GM12874 (cell line): Measurements from ENCODE around the gene FAT4.
A peak's percentile ranks its signal among the peaks of the same experiment; 100 is the strongest.

Experiments used
- TF ChIP-seq, protein P1 (sequence below): IDR thresholded peaks from 2 replicates; pipeline ENCODE4 v1.5.1; 2011; ENCODE audit warnings: low read depth, mild to moderate bottlenecking, control low read depth, low read length, moderate library complexity; ENCODE audit not compliant: insufficient read depth

The FAT4 gene

DNA sequence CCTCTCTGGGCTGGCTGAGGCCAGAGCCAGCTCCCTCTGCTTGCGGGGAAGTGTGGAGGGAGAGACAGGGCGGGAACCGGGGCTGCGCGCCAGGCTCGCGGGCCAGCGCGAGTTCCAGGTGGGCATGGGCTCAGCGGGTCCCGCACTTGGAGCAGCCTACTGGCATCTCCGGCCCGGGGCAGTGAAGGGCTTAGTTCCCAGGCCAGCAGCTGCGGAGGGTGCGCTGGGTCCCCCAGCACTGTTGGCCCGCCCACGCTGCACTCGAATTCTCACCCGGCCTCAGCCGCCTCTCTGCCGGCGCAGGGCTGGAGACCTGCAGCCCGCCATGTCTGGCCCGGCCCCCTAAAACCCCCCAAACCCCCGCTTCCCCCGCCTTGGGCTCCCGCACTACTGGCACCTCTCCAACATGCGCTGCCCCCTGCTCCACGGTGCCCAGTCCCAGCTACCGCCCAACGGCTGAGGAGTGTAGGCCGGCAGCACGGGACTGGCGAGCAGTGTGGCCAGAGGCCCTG is 33.8 kb upstream of the FAT4 start:
- TF ChIP-seq, protein P1, sequence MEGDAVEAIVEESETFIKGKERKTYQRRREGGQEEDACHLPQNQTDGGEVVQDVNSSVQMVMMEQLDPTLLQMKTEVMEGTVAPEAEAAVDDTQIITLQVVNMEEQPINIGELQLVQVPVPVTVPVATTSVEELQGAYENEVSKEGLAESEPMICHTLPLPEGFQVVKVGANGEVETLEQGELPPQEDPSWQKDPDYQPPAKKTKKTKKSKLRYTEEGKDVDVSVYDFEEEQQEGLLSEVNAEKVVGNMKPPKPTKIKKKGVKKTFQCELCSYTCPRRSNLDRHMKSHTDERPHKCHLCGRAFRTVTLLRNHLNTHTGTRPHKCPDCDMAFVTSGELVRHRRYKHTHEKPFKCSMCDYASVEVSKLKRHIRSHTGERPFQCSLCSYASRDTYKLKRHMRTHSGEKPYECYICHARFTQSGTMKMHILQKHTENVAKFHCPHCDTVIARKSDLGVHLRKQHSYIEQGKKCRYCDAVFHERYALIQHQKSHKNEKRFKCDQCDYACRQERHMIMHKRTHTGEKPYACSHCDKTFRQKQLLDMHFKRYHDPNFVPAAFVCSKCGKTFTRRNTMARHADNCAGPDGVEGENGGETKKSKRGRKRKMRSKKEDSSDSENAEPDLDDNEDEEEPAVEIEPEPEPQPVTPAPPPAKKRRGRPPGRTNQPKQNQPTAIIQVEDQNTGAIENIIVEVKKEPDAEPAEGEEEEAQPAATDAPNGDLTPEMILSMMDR: no peak

DNA sequence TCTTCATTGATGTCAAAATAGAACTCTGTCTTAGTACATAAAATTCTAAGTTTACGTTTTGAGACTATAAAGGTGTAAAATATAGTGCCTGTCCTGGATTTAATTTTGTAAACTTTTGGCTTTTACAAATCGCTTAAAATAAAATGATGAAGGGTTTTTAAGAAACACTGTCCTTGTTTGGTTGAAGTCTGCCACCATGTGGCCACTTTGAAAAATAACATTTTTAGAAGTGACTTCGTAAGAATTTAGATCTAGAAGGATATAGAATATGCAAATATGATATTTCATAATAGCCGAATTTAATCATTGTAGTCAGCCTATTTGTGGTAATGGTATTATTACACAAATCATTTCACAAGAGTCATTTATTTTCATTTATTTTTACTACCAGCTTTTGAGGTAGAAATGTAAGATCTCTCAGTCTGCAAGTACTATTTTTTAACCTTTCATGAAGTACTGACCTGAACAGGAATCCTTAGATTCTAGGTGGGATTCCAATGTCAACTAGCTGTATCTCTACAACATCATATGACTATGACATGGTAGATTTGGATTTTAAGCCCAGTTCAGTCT is 31.0 kb upstream of the FAT4 start:
- TF ChIP-seq, protein P1: peak; percentile 15; the same call in 1 of the 2 replicates

DNA sequence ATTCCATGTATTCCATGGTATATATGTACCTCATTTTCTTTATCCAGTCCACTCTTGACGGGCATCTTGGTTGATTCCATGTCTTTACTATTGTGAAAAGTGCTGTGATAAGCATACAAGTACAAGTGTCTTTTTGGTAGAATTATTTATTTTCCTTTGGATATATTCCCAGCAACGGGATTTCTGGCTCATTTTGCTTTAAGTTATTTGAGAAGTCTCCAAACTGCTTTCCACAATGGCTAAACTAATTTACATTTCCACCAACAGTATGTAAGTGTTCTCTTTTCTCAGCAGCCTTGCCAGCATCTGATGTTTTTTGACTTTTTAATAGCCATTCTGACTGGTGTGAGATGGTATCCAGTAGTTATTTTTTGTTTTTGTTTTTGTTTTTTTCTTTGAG is 17.6 kb upstream of the FAT4 start:
- TF ChIP-seq, protein P1: no peak

DNA sequence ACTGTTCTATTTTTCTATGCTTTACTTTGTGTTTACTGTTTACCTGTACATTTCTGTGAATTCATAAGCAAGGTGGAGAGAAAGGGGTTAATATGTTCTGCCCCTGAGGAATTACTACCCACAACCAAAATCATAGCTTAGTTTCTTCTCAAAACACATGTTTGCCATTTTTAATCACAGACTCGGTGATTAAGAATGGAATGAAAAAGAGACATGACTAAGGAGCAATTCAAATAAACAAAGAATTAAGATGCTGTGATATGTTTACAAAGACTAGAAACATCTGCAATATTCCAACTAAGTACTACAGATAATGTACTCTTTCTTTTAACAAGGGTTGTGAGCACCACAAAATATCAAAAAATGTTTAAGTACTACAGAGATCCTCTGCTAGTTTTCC is 11.7 kb upstream of the FAT4 start:
- TF ChIP-seq, protein P1: no peak

DNA sequence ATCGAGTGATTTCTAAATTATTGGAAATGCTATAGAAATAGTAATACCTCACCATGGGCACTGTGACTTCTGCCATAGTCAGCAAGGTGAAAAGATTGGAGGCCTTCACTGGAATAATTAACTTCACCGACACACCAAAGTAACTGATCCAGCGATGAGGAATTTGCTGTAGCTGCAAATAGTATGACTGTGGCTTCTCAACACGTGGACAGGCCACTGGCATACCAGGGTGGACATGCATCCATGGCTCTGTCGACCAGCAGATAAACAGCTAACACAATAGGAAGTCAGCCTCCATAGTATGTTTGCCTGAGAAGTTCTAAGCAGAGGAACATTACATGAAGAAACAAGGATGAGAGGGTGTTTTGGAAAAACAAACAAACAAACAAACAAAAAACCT is 10.9 kb upstream of the FAT4 start:
- TF ChIP-seq, protein P1: no peak

DNA sequence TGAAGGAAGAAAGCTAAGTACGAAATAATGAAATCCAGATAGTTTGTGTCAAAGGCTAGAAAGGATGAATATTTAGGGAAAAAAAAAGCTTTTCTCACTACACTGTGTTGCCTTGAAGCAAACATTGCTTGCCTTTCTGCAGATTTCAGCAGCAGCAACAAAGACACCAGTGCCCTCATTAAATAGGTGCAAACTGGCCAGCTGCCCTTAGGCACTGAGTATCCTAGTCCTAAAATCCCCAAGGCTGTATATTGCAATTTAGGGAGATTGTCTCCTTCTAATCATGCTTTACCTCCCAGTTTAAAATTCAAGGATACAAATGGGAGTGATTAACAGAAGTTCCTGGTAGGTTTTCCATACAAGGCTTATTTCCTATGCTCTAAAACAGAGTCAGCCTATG is 8.6 kb upstream of the FAT4 start:
- TF ChIP-seq, protein P1: no peak

DNA sequence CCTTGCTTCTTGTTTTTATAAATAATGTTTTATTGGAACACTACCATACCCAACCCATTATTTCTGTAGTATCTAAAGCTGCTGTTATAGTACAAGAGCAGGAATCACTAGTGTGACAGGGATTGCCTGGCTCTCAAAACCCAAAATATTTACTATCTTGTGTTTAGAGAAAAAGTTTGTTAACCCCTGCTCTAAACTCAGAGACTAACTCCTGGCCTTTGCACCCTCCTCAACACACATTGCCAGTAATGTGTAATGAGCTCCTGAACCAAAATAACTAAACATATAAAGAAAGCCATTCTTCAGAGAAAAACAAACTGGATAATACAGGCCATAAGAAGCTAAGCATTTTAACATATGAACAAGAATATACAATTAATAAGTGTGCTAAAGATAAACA is 8.2 kb upstream of the FAT4 start:
- TF ChIP-seq, protein P1: no peak
